HG03064 (cell line): ENCODE measurements around the gene TPRX2.
"Not testable (repeated sequence)": the region's sequence is repeated elsewhere in the genome, so short reads cannot be mapped to it uniquely, and the experiment has no call there.

Experiments used
- ATAC-seq: cut with Tn5 transposase; IDR thresholded peaks from one replicate; pipeline ENCODE4 v1.9.1; 2021; ENCODE audit warnings: low read depth; ENCODE audit not compliant: unreplicated experiment

The TPRX2 gene

GRCh38 chr19:47858646-47859285 is at the start of gene TPRX2:
Gene TPRX2, plus strand, starts transcription at chr19:47859235. Its CDS starts 12 bp downstream, at chr19:47859247.
- ATAC-seq = not testable (repeated sequence)

- no peak for ATAC-seq
These were observed 45.6 kb upstream of the TPRX2 start for GRCh38 chr19:47813304-47813994.

GRCh38 chr19:47813995-47814328 is 45.1 kb upstream of the TPRX2 start:
- no peak for ATAC-seq

GRCh38 chr19:47816270-47816669 is 42.8 kb upstream of the TPRX2 start:
- ATAC-seq = not testable (repeated sequence)

- ATAC-seq = not testable (repeated sequence)
These were observed 40.8 kb upstream of the TPRX2 start for GRCh38 chr19:47818221-47818620.

- ATAC-seq = no peak
These were observed 39.2 kb upstream of the TPRX2 start for GRCh38 chr19:47819858-47820257.

- no peak for ATAC-seq
These were observed 38.6 kb upstream of the TPRX2 start for GRCh38 chr19:47820410-47820809.

- no peak for ATAC-seq
These were observed 37.5 kb upstream of the TPRX2 start, which contains the start of gene CRX for GRCh38 chr19:47821460-47822020. Gene CRX, plus strand, starts transcription at chr19:47821937. Its CDS starts 12,507 bp downstream, at chr19:47834444.

GRCh38 chr19:47824396-47824795 is 34.6 kb upstream of the TPRX2 start:
- no peak for ATAC-seq

GRCh38 chr19:47826800-47827199 is 32.2 kb upstream of the TPRX2 start:
- ATAC-seq = no peak

GRCh38 chr19:47832723-47833122 is 26.3 kb upstream of the TPRX2 start:
- no peak for ATAC-seq

GRCh38 chr19:47836038-47836437 is 23.0 kb upstream of the TPRX2 start:
- no peak for ATAC-seq

GRCh38 chr19:47839411-47839810 is 19.6 kb upstream of the TPRX2 start:
- no peak for ATAC-seq

GRCh38 chr19:47839913-47840312 is 19.1 kb upstream of the TPRX2 start:
- ATAC-seq = no peak

- no peak for ATAC-seq
These were observed 16.1 kb upstream of the TPRX2 start for GRCh38 chr19:47842941-47843340.

- ATAC-seq = no peak
These were observed 10.6 kb upstream of the TPRX2 start for GRCh38 chr19:47848425-47848822.

- no peak for ATAC-seq
These were observed 10.1 kb upstream of the TPRX2 start for GRCh38 chr19:47848823-47849473.

GRCh38 chr19:47853003-47853402 is 6.0 kb upstream of the TPRX2 start:
- no peak for ATAC-seq

- ATAC-seq = no peak
These were observed 4.6 kb upstream of the TPRX2 start for GRCh38 chr19:47854459-47854858.

- not testable (repeated sequence) for ATAC-seq
These were observed 804 bp upstream of the TPRX2 start for GRCh38 chr19:47858231-47858630.

- not testable (repeated sequence) for ATAC-seq
These were observed 803 bp downstream of the TPRX2 start for GRCh38 chr19:47859838-47860237.
